HG03521 (cell line): ENCODE results near the gene STX19.
"Not testable (repeated sequence)": the region's sequence is repeated elsewhere in the genome, so short reads cannot be mapped to it uniquely, and the experiment has no call there.

Source experiments
- ATAC-seq: cut with Tn5 transposase; IDR thresholded peaks from one replicate; pipeline ENCODE4 v1.9.1; 2021; ENCODE audit warnings: mild to moderate bottlenecking, moderate library complexity; ENCODE audit not compliant: unreplicated experiment

STX19 gene

DNA sequence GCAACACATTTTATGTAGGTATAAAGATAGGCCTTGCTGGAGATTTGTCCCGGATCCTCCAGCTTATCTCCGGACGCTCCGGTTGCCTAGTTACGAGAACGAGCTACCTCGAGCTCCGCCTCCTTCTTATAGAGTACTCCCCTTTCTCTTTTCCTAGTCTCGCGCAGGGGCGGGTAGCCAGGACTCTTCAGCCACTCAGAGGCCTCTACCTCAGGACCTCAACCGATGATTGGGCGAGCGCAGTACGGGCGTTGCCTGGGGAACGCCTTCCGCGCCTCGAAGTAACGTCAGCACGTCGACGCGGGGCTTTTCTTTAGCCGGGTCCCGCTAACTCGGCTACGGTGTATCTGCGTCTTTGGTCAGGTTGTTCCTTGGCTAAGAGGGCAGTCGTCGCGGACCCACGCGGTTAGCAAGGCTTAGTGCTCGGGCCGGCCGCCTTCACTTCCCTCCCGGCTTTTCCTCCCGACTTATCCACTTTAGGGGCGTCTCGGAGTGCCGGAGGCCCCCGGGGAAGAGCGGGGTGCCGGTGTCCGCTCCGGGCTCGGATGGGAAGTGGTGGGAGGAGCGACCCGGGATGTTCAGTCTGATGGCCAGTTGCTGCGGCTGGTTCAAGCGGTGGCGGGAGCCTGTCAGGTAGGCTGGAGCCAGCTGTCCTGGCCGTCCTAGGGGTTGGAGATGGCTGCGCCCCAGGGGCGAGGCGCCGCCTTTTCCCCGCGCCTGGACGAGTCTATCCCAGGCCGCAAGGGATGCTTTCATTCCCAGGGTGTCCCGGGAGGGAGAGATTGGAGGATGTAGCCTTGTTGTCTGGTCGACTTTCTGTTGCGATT lies 48.3 kb downstream of the STX19 start, which contains the start of gene ARL13B:
Gene ARL13B (plus strand): TSS at position 306 of the 827 bp plus-strand sequence. CDS start 269 bp downstream, at position 575.
- ATAC-seq: peak; percentile 100

GRCh38 chr3:93973131-93974126 lies 55.0 kb downstream of the STX19 start, which contains the start of gene PROS1:
Gene PROS1, minus strand, starts transcription at chr3:93973896. Its CDS starts 147 bp downstream, at chr3:93973749.
- ATAC-seq: peak; percentile 78

GRCh38 chr3:93969997-93970396 lies 58.4 kb downstream of the STX19 start:
- ATAC-seq: no peak

DNA sequence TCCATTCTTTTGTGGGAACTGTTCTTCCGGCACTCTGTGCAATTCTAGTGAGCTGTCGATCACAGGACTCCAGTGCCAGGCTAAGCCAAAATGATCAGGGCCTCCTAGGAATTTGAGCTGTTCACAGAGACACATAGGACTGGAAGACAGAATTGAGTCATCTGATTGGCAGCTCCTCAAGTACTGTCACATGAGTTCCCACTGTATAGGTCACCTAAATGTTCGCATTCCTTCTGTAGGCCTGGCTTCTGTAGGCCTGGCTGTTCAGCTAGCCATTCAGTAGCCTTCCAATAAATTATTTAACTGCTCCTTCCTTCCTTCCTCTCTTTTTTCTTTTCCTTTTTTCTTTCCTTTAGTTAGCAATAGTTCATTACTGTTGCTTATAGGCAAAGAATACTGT lies 59.0 kb downstream of the STX19 start:
- ATAC-seq: no peak

GRCh38 chr3:93965106-93965505 lies 63.3 kb downstream of the STX19 start:
- ATAC-seq: not testable (repeated sequence)
